GM06990 (cell line): ENCODE results near the gene HBE1.
"Not testable (repeated sequence)": the region's sequence is repeated elsewhere in the genome, so short reads cannot be mapped to it uniquely, and the experiment has no call there.

Experiments used
- DNase-seq: peaks from one replicate; pipeline ENCODE4 v3.0.0-alpha.2; 2011; ENCODE audit not compliant: insufficient read length; ENCODE audit errors: extremely low read depth
- H3K27me3 ChIP-seq: replicated peaks from 2 replicates; pipeline ENCODE4 v1.6.0; 2011; ENCODE audit warnings: low read length; ENCODE audit not compliant: control insufficient read depth, insufficient read depth
- H3K36me3 ChIP-seq: 2 replicates; pipeline ENCODE4 v1.5.1; 2011; ENCODE audit warnings: low read length; ENCODE audit not compliant: control insufficient read depth, insufficient read depth
- H3K4me3 ChIP-seq: replicated peaks from 2 replicates; pipeline ENCODE4 v1.5.1; 2011; ENCODE audit warnings: low read depth, mild to moderate bottlenecking, control low read depth, low read length
- CTCF ChIP-seq: IDR thresholded peaks from 2 replicates; pipeline ENCODE4 v1.5.1; 2011; ENCODE audit warnings: low read length, control low read depth, mild to moderate bottlenecking, inconsistent platforms; ENCODE audit not compliant: insufficient read depth, poor library complexity, severe bottlenecking

The HBE1 gene

GRCh38 chr11:5303626-5304025 is 33.9 kb upstream of the HBE1 start:
- Histone ChIP-seq H3K4me3 (no peak overlapping the region), H3K36me3 (no peaks in the 10 kb centered on the region), H3K27me3 (no peaks in the 10 kb centered on the region)
- no peak for TF ChIP-seq CTCF
- no peak for DNase-seq

GRCh38 chr11:5301846-5302245 is 32.1 kb upstream of the HBE1 start, which contains the start of gene OR51B4:
TSS of gene OR51B4 (minus strand) at chr11:5301946. CDS start at chr11:5301946, 0 bp downstream.
- TF ChIP-seq CTCF: no peak
- Histone ChIP-seq H3K27me3 (no peaks in the 10 kb centered on the region), H3K4me3 (no peak within 1 kb of the TSS), H3K36me3 (no peaks in the 10 kb centered on the region)
- no peak for DNase-seq

- Histone ChIP-seq H3K36me3 (no peaks in the 10 kb centered on the region), H3K27me3 (no peaks in the 10 kb centered on the region), H3K4me3 (no peak overlapping the region)
- TF ChIP-seq CTCF: no peak
- DNase-seq: no peak
These were observed 30.5 kb upstream of the HBE1 start for GRCh38 chr11:5300251-5300650.

- no peak for DNase-seq
- Histone ChIP-seq H3K27me3 (no peaks in the 10 kb centered on the region), H3K36me3 (no peaks in the 10 kb centered on the region), H3K4me3 (no peak overlapping the region)
- TF ChIP-seq CTCF: no peak
These were observed 28.7 kb upstream of the HBE1 start for GRCh38 chr11:5298451-5298850.

- Histone ChIP-seq H3K27me3 (no peaks in the 10 kb centered on the region), H3K36me3 (no peaks in the 10 kb centered on the region), H3K4me3 (no peak overlapping the region)
- TF ChIP-seq CTCF: no peak
- no peak for DNase-seq
These were observed 28.1 kb upstream of the HBE1 start for GRCh38 chr11:5297721-5298323.

GRCh38 chr11:5294342-5294995 is 24.7 kb upstream of the HBE1 start:
- not testable (repeated sequence) for H3K4me3 ChIP-seq, H3K27me3 ChIP-seq, DNase-seq, H3K36me3 ChIP-seq
